Gastrocnemius medialis (tissue), 4 donors: ENCODE results near the gene SPECC1L.

Experiments used
- CTCF ChIP-seq, 5 experiments: fragments of 450-650 bp in 3 of 5; fragments of 200-600 bp in 2 of 5; sonication (generic) in 2 of 5; IDR thresholded peaks in 4 of 5; conservative IDR thresholded peaks in 1 of 5; 1 replicate in 4 of 5; 2 replicates in 1 of 5; pipeline ENCODE4 v1.5.1; 2016 to 2019; ENCODE audit warnings: antibody characterized with exemption in 5 of 5, mild to moderate bottlenecking in 3 of 5, moderate library complexity in 3 of 5
- POLR2A ChIP-seq, 2 donors: fragments of 450-650 bp; IDR thresholded peaks; one replicate each; pipeline ENCODE4 v1.6.1; 2017; ENCODE audit warnings: antibody characterized with exemption in 2 of 2, mild to moderate bottlenecking in 2 of 2, moderate library complexity in 2 of 2

GRCh38 chr22:24240381-24240780 is 30.2 kb upstream of the SPECC1L start:
- TF ChIP-seq CTCF (IDR thresholded peaks at IDR 0.05 in 4 of 5, conservative IDR thresholded peaks at IDR 0.05 in 1 of 5) (no peak), POLR2A (IDR thresholded peaks at IDR 0.05) (no peak)
